SU-DHL-6 (cell line): ENCODE results near the gene DNM2.

Experiments used
- H2AFZ ChIP-seq: fragments of 200-600 bp; sonication (generic); 2 replicates; pipeline ENCODE4 v1.6.1; 2014; ENCODE audit warnings: low read depth, mild to moderate bottlenecking, moderate library complexity, mixed read lengths, antibody characterized with exemption, low read length; ENCODE audit not compliant: severe bottlenecking
- H3F3A ChIP-seq: fragments of 200-600 bp; shearing (Covaris generic); 2 replicates; pipeline ENCODE4 v1.6.0; 2016; ENCODE audit warnings: antibody characterized with exemption, mild to moderate bottlenecking; ENCODE audit not compliant: insufficient read depth
- H3K27ac ChIP-seq: fragments of 200-600 bp; sonication (generic); 2 replicates; pipeline ENCODE4 v1.5.1; 2016; ENCODE audit warnings: low read depth, mild to moderate bottlenecking, low read length, moderate library complexity, mixed read lengths
- H3K27me3 ChIP-seq: fragments of 200-600 bp; sonication (generic), shearing (Covaris generic); 2 replicates; pipeline ENCODE4 v1.6.0; 2014; ENCODE audit warnings: mild to moderate bottlenecking, low read length
- H3K36me3 ChIP-seq: fragments of 200-600 bp; sonication (generic); 2 replicates; pipeline ENCODE4 v1.6.1; 2014; ENCODE audit warnings: mild to moderate bottlenecking, low read length, mixed read lengths
- H3K4me2 ChIP-seq: fragments of 300-600, 200-600 bp; shearing (Covaris generic), sonication (generic); 2 replicates; pipeline ENCODE4 v1.6.0; 2014; ENCODE audit warnings: low read length, low read depth, mild to moderate bottlenecking; ENCODE audit not compliant: poor library complexity, severe bottlenecking
- H3K4me3 ChIP-seq: fragments of 200-600 bp; sonication (generic); 2 replicates; pipeline ENCODE4 v1.5.1; 2014; ENCODE audit warnings: antibody characterized with exemption, low read length, mild to moderate bottlenecking, mixed read lengths; ENCODE audit not compliant: insufficient read depth, poor library complexity, severe bottlenecking
- H3K79me2 ChIP-seq: fragments of 200-600 bp; sonication (generic); 2 replicates; pipeline ENCODE4 v1.6.1; 2014; ENCODE audit warnings: mild to moderate bottlenecking, low read length, moderate library complexity; ENCODE audit not compliant: insufficient read depth
- H3K9ac ChIP-seq: fragments of 200-600 bp; sonication (generic); 2 replicates; pipeline ENCODE4 v1.7.0; 2014; ENCODE audit warnings: mild to moderate bottlenecking, low read length
- H3K9me2 ChIP-seq: fragments of 200-600 bp; sonication (generic); replicated peaks from 2 replicates; pipeline ENCODE4 v1.6.1; 2014; ENCODE audit warnings: low read length; ENCODE audit not compliant: insufficient read depth
- H3K9me3 ChIP-seq: fragments of 200-600 bp; sonication (generic); 2 replicates; pipeline ENCODE4 v1.6.1; 2014; ENCODE audit warnings: low read length, mixed read lengths; ENCODE audit not compliant: insufficient read depth
- H4K20me1 ChIP-seq: fragments of 200-600 bp; sonication (generic); 2 replicates; pipeline ENCODE4 v1.6.1; 2014; ENCODE audit warnings: low read depth, mild to moderate bottlenecking, antibody characterized with exemption, low read length, moderate library complexity, mixed read lengths
- EZH2phosphoT487 ChIP-seq: fragments of 200-600 bp; sonication (generic), shearing (Covaris generic); conservative IDR thresholded peaks from 2 replicates; pipeline ENCODE4 v1.6.1; 2018; ENCODE audit warnings: mild to moderate bottlenecking, antibody characterized with exemption, low read length, moderate library complexity, mixed read lengths
- TF ChIP-seq, protein P1 (sequence below): fragments of 200-600 bp; sonication (generic); IDR thresholded peaks from one replicate; pipeline ENCODE4 v1.5.1; 2017; ENCODE audit warnings: antibody characterized with exemption, mild to moderate bottlenecking, low read length, moderate library complexity; ENCODE audit not compliant: insufficient read depth, poor library complexity, severe bottlenecking

The DNM2 gene

DNA sequence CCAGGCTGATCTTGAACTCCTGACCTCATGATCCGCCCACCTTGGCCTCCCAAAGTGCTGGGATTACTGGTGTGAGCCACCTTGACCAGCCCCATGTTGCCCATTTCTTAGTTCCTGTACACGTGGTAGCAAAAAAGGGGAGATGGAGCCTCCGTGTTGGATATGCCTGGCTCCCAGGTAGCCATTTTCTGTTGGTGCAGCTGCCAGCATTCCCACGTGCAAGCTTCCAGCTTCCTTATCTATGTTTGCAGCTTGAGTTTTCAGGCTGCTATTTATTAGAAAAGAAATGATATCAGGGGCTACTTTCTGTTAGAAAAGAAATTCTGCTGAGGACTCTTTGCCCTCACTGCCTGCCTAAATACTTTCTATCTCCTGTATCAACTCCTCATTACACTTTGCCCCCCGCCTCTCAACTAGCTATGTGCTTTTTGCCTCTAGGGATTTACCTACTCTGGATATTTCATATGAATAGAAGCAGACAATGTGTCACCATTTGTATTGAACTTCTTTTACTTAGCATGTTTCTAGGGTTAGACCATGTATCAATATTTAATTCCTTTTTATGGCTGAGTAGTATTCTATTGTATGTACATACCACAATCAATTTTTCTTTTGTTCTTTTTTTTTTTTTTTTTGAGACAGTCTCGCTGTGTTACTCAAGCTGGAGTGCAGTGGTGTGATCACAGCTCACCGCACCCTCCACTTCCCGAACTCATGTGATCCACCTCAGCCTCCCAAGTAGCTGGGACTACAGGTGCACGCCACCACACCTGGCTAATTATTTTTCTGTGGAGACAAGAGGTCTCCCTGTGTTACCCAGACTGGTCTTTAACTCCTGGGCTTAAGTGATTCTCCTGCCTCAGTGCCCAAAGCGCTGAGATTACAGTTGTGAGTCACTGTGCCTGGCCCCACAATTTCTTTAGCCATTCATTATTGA is 121.5 kb downstream of the DNM2 start:
- H3F3A ChIP-seq, result peaks cover 3% of the 10 kb centered on the region; the same call in 1 of the 2 replicates
- H3K79me2 ChIP-seq, result no peaks in the 10 kb centered on the region
- H3K9me2 ChIP-seq, result no peaks in the 10 kb centered on the region
- H2AFZ ChIP-seq, result no peak overlapping the region
- no peaks in the 10 kb centered on the region for H3K36me3 ChIP-seq
- H3K27ac ChIP-seq, result no peak overlapping the region
- H3K4me2 ChIP-seq, result no peak overlapping the region
- no peak overlapping the region for H3K9ac ChIP-seq
- no peaks in the 10 kb centered on the region; the same call in 1 of the 2 replicates for H3K27me3 ChIP-seq
- H4K20me1 ChIP-seq, result no peaks in the 10 kb centered on the region
- no peak for TF ChIP-seq EZH2phosphoT487
- TF ChIP-seq, protein P1, sequence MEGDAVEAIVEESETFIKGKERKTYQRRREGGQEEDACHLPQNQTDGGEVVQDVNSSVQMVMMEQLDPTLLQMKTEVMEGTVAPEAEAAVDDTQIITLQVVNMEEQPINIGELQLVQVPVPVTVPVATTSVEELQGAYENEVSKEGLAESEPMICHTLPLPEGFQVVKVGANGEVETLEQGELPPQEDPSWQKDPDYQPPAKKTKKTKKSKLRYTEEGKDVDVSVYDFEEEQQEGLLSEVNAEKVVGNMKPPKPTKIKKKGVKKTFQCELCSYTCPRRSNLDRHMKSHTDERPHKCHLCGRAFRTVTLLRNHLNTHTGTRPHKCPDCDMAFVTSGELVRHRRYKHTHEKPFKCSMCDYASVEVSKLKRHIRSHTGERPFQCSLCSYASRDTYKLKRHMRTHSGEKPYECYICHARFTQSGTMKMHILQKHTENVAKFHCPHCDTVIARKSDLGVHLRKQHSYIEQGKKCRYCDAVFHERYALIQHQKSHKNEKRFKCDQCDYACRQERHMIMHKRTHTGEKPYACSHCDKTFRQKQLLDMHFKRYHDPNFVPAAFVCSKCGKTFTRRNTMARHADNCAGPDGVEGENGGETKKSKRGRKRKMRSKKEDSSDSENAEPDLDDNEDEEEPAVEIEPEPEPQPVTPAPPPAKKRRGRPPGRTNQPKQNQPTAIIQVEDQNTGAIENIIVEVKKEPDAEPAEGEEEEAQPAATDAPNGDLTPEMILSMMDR, result no peak
- no peak overlapping the region for H3K4me3 ChIP-seq
- H3K9me3 ChIP-seq, result no peaks in the 10 kb centered on the region

DNA sequence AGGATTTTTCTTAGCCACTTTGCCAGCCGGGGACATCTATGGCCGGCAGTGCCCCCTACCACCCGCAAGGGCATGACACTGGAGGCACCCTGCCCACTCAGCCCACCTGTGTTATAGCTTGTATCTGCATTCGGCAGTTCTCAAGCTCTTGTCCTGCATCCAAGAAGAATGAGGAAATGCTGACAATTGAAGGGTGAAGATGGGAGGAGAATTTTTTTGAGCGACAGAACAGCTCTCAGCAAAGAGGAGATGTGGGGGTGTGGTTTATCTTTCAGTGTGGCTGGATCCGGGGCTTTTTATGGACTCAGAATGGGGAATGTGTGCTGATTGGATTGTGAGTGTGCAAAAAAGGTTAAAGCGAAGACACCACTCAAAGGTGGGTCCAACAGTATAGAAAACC is 124.9 kb downstream of the DNM2 start:
- peaks cover 7% of the 10 kb centered on the region; the same call in 1 of the 2 replicates for H3K9me3 ChIP-seq
- TF ChIP-seq, protein P1, result no peak
- TF ChIP-seq EZH2phosphoT487, result no peak
- no peaks in the 10 kb centered on the region for H3K36me3 ChIP-seq
- H2AFZ ChIP-seq, result no peak overlapping the region
- H3K27ac ChIP-seq, result no peak overlapping the region
- H3K79me2 ChIP-seq, result no peaks in the 10 kb centered on the region
- H3K4me2 ChIP-seq, result no peak overlapping the region
- H3K9me2 ChIP-seq, result no peaks in the 10 kb centered on the region
- H3K9ac ChIP-seq, result no peak overlapping the region
- H4K20me1 ChIP-seq, result no peaks in the 10 kb centered on the region
- no peak overlapping the region for H3K4me3 ChIP-seq
- no peaks in the 10 kb centered on the region; the same call in 1 of the 2 replicates for H3K27me3 ChIP-seq
- H3F3A ChIP-seq, result no peaks in the 10 kb centered on the region

DNA sequence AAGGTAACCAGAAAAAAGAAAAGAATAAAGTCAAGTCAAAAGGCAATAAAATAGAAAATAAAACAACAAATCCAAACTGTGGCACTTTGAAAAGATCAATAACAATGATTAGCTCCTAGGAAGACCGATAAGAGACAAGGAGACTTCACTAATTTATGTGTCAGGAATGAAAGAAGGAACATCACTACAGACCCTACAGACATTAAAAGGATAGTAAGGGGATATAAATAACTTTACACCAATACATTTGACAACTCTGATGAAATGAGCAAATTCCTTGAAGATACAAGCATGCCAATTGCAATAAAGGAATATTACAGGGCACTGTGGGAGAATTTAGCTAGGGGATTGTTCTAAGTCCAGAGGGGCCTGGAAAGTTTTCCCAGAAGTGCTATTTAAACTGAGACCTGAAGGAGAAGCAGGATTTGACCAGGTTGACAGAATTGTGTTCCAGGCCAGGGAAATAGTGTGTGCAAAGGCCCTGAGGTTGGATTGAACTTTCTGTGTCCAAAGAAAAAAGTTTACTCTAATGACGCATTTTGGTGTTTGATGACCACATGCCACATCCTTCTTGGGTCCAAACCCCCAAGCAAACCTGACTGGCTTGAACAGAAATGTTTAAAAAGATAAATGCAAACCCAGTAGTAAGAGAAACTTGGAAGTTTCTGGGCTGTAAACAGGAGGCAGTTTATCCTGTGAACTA is 128.8 kb downstream of the DNM2 start:
- H3K4me3 ChIP-seq, result no peak overlapping the region
- no peak overlapping the region for H3K4me2 ChIP-seq
- H4K20me1 ChIP-seq, result no peaks in the 10 kb centered on the region
- no peaks in the 10 kb centered on the region for H3K36me3 ChIP-seq
- no peak overlapping the region for H3K27ac ChIP-seq
- no peaks in the 10 kb centered on the region; the same call in 1 of the 2 replicates for H3K27me3 ChIP-seq
- H3K9ac ChIP-seq, result no peak overlapping the region
- H2AFZ ChIP-seq, result no peak overlapping the region
- no peaks in the 10 kb centered on the region for H3K79me2 ChIP-seq
- H3K9me3 ChIP-seq, result peaks cover 7% of the 10 kb centered on the region; the same call in 1 of the 2 replicates
- TF ChIP-seq, protein P1, result no peak
- no peak for TF ChIP-seq EZH2phosphoT487
- no peaks in the 10 kb centered on the region for H3K9me2 ChIP-seq
- no peaks in the 10 kb centered on the region for H3F3A ChIP-seq
